IgD-negative memory B cell (primary cell): Measurements from ENCODE around the gene KCNG3. TPM values are rescaled to one million over a fixed set of nuclear protein-coding genes. Genes with fewer than 3 reads are reported as not detected.

Experiments used
- H3K27ac Mint-ChIP-seq, 3 donors: one replicate each; pipeline ENCODE4 v1.8.0; 2020 to 2022; ENCODE audit warnings: mild to moderate bottlenecking in 3 of 3, mixed read lengths in 3 of 3, moderate library complexity in 1 of 3
- H3K27me3 Mint-ChIP-seq: one replicate; pipeline ENCODE4 v1.8.0; 2021; ENCODE audit warnings: mixed read lengths
- H3K36me3 Mint-ChIP-seq: one replicate; pipeline ENCODE4 v1.8.0; 2020; ENCODE audit warnings: mild to moderate bottlenecking, mixed read lengths
- H3K4me1 Mint-ChIP-seq, 3 donors: one replicate each; pipeline ENCODE4 v1.8.0; 2020 to 2022; ENCODE audit warnings: mixed read lengths in 3 of 3, mild to moderate bottlenecking in 1 of 3
- H3K4me3 Mint-ChIP-seq, 4 donors: one replicate each; pipeline ENCODE4 v1.8.0; 2020 to 2022; ENCODE audit warnings: mild to moderate bottlenecking in 4 of 4, mixed read lengths in 4 of 4, moderate library complexity in 3 of 4
- H3K9me3 Mint-ChIP-seq, 3 donors: one replicate each; pipeline ENCODE4 v1.8.0; 2020 to 2021; ENCODE audit warnings: mixed read lengths in 3 of 3, mild to moderate bottlenecking in 1 of 3
- polyA plus RNA-seq: library from polyadenylated mRNA; unstranded; fragments of 300-500 nt; fragmentation: Illumina TruSeq; gene quantifications from one replicate; pipeline ENCODE4 v1.2.3, GENCODE V29; 2021

KCNG3 gene
- polyA plus RNA-seq, 1 donor from 2014 or later, result not detected

DNA sequence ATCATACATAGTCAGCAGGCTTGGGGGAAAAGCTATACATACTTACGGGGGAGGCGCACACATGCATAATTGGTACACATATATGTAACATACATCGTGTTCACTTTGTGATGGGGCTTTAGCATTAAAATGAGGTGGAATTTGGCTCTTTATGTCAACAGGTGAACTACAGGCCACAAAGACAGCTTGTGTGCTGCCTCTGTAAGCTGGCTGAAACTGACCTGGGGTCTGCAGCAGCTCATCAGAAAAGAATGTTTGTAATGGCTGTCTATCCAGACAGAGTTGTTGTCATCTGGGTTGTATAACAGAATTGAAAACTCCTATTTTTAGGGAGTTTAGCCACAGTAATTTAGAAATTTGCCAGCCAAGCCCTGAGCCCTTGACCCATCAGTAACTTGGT is 4.7 kb upstream of the KCNG3 start:
- no peaks in the 10 kb centered on the region for H3K9me3 Mint-ChIP-seq
- no peak overlapping the region for H3K4me3 Mint-ChIP-seq
- no peaks in the 10 kb centered on the region for H3K36me3 Mint-ChIP-seq
- H3K4me1 Mint-ChIP-seq, result peaks cover 0 to 7% (median 5%) of the 10 kb centered on the region in 3 donors
- no peak overlapping the region for H3K27ac Mint-ChIP-seq
- H3K27me3 Mint-ChIP-seq, result peaks cover 11% of the 10 kb centered on the region

DNA sequence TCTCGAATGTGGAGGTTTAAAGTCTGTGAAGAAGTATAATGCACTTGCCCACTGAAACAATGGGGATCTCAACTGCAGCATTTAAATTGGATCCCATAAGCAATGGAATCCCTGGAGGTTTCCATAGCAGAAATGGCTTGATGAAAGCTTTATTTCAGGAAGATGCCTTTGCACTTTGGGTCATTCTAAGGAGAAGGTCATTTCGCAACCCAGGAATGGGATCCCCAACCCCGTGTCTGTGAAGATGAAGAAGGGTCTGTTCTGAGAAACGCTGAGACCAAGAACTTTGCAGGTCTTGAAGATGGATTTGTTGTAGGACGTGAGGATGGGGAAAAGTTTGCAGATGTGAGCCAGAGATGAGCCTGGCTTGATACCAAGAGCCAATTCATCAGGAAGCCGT is 1.8 kb upstream of the KCNG3 start:
- Mint-ChIP-seq H3K4me1 (peaks cover 0 to 7% (median 5%) of the 10 kb centered on the region in 3 donors), H3K36me3 (no peaks in the 10 kb centered on the region), H3K4me3 (peak overlapping the region in 1 of 4 donors; percentile 12), H3K9me3 (no peaks in the 10 kb centered on the region), H3K27me3 (peaks cover 21% of the 10 kb centered on the region), H3K27ac (no peak overlapping the region)

DNA sequence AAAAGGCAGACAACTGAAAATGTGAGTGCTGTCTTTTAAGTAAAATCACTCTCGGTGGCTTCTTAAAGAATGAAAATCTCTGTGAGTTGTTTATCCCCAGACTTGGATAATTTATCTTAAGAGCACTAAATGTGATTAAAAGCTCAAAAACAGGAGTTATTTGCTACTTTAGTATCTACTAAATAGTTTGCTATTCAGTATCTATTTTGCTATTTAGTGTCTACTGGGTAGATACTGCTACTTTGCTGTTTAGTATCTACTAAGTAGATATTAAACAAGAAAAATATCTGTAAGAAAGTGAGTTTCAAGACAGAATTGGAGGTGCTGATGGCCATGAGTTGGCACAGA is 1.4 kb upstream of the KCNG3 start:
- Mint-ChIP-seq H3K36me3 (no peaks in the 10 kb centered on the region), H3K4me1 (peaks cover 0 to 7% (median 5%) of the 10 kb centered on the region in 3 donors), H3K27me3 (peaks cover 21% of the 10 kb centered on the region), H3K9me3 (no peaks in the 10 kb centered on the region), H3K4me3 (peak overlapping the region; percentile 82 to 98 (median 94)), H3K27ac (peak overlapping the region; percentile 65 to 77 (median 76))

DNA sequence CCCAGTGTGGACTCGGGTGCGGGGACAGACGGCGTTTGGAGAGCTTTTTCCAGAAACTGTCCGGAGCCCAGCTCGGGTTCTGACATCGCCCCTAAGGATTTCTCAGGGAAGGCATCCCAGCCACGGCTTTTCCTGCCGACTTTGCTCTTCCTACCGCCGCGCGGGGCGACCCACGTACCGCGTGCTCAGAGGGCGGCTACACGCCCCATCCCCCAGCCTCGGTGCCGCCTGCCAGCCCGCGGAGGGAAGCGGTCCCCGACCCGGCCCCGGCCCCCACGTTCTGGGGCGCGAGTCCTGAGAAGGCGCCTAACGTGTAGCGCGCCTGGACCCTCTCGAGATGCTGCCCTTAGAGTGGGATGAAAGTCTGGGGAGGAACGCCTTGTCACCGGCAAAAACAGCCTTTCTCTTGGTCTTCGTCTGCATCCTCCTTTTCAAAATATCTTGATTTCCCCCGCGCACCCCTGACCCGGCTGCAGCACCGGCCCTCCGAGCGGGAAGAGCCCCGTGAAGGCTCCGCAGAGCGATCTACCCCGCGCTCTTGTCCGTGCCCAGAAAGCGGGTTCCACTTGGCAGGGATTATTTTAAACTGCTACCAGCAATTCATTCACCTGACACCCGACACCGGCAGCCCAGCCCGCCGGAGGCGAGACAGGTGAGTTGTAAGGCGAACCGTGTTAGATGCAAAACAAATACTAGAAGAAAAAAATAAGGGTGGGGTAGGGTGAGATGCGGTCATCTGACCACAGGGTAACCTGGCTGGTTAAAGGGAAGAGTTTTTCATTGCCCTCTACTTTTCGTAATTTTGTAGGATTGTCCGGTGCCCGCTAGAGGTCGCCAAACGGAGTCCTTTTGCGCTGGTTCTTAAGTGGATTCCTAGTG is 812 bp upstream of the KCNG3 start:
- H3K4me3 Mint-ChIP-seq, result peak overlapping the region; percentile 82 to 98 (median 94)
- H3K27me3 Mint-ChIP-seq, result peaks cover 25% of the 10 kb centered on the region
- no peaks in the 10 kb centered on the region for H3K36me3 Mint-ChIP-seq
- H3K9me3 Mint-ChIP-seq, result no peaks in the 10 kb centered on the region
- H3K4me1 Mint-ChIP-seq, result peaks cover 0 to 7% (median 5%) of the 10 kb centered on the region in 3 donors
- H3K27ac Mint-ChIP-seq, result peak overlapping the region; percentile 65 to 77 (median 76)

DNA sequence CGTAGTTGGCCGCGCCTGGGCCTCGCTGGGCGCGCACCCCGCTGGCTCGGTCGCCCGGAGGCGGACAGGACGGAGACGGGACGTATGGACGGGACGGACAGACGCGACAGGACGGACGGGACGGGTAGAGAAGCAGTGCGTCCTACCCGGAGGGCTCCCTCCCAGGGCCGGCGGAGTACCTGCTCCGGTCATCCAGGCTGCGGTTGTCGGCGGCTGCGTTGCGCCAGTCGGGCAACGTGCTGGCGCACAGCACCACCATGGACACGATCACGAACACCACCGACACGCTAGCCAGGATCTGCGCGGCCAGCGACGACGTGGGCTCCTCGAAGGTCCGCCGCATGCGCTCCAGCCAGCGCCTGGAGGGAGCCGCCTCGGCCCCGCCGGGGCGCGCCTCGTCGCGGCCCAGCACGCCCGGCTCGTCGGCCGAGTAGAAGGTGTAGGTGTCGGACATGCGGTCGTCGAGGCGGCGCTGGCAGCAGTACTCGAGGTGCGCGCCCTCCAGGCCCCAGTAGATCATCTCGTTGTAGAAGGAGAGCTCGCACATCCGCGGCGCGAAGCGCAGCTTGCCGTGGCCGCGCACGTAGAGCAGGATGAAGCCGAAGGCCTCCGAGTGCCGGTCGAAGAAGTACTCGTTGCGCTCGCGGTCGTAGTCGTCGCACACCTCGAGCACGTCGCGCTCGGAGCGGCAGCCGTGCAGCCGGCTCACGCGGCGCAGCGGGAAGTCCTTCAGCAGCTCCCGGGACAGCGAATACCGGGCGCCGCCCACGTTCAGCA is 903 bp downstream of the KCNG3 start:
- Mint-ChIP-seq H3K9me3 (no peaks in the 10 kb centered on the region), H3K27ac (no peak overlapping the region), H3K4me1 (peaks cover 0 to 7% (median 5%) of the 10 kb centered on the region in 3 donors), H3K27me3 (peaks cover 25% of the 10 kb centered on the region), H3K36me3 (no peaks in the 10 kb centered on the region), H3K4me3 (peak overlapping the region; percentile 65 to 75 (median 67))

DNA sequence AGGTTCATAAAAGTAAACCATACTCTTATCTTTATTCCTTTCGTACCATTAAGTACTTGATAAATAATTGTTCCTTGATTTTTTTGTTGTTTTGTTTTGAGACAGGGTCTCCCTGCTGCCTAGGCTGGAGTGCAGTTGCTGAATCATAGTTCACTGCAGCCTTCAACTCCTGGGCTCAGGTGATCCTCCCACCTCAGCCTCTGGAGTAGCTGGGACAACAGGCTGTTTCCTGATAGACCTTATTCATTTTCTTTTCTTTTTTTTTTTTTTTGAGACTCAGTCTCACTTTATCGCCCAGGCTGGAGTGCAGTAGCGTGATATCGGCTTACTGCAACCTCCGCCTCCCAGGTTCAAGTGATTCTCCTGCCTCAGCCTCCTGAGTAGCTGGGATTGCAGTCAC is 5.5 kb downstream of the KCNG3 start:
- H3K9me3 Mint-ChIP-seq, result no peaks in the 10 kb centered on the region
- H3K4me1 Mint-ChIP-seq, result no peaks in the 10 kb centered on the region
- H3K27me3 Mint-ChIP-seq, result peaks cover 17% of the 10 kb centered on the region
- no peaks in the 10 kb centered on the region for H3K36me3 Mint-ChIP-seq
- no peak overlapping the region for H3K4me3 Mint-ChIP-seq
- H3K27ac Mint-ChIP-seq, result no peak overlapping the region

DNA sequence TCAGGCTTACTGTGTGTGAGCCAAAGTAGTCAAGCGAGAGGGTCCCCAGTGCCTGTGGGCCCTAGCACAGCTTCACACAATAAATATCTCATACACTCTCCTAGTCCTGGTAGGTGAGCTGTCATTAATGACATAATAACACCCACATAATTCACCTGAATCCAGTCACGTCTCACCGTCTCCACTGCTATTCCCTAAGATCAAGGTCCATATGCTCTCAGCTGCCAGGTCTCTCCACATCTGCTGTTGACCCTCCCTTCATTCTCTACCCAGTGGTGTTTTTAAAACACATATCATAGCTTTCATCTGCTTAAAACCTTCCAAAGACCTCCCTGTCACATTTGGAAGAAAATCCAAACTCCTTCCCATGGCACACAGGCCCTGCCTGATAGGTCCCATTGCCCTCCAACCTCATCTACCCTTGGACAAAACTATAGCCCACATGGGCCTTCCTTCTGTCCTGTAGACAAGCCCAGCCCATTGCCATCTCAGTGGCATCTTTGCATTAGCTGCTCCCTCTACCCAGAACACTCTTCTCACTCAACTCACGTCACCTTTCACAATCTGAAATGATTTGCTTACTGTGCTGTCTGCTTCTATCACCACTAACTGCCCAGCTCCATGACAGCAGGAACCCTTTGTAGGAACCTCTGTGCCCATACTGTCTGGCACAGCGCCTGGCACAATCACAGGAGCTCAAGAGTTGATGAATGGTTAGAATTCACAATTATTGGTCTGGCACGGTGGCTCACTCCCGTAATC is 7.5 kb downstream of the KCNG3 start:
- peaks cover 7% of the 10 kb centered on the region for H3K27me3 Mint-ChIP-seq
- H3K4me1 Mint-ChIP-seq, result no peaks in the 10 kb centered on the region
- H3K27ac Mint-ChIP-seq, result no peak overlapping the region
- H3K9me3 Mint-ChIP-seq, result no peaks in the 10 kb centered on the region
- H3K36me3 Mint-ChIP-seq, result no peaks in the 10 kb centered on the region
- H3K4me3 Mint-ChIP-seq, result no peak overlapping the region

DNA sequence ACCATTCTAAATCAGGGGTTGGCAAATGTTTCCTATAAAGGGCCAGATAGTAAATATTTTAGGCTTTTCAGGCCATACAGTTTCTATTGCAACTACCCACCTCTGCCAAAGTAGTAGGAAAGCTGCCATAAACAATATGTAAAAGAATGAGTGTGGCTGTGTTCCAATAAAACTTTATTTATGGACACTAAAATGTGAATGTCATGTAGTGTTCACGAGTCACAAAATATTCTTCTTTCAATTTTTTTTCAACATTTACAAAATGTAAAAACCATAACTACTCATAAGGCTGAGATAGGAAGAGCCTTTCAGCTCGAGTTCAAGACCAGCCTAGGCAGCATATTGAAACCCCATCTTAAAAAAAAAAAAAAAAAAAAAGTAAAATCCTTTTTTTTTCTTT is 13.4 kb downstream of the KCNG3 start:
- H3K36me3 Mint-ChIP-seq, result no peaks in the 10 kb centered on the region
- no peaks in the 10 kb centered on the region for H3K27me3 Mint-ChIP-seq
- H3K9me3 Mint-ChIP-seq, result no peaks in the 10 kb centered on the region
- peaks cover 0 to 4% (median 0%) of the 10 kb centered on the region in 3 donors for H3K4me1 Mint-ChIP-seq
- H3K4me3 Mint-ChIP-seq, result no peak overlapping the region
- no peak overlapping the region for H3K27ac Mint-ChIP-seq

DNA sequence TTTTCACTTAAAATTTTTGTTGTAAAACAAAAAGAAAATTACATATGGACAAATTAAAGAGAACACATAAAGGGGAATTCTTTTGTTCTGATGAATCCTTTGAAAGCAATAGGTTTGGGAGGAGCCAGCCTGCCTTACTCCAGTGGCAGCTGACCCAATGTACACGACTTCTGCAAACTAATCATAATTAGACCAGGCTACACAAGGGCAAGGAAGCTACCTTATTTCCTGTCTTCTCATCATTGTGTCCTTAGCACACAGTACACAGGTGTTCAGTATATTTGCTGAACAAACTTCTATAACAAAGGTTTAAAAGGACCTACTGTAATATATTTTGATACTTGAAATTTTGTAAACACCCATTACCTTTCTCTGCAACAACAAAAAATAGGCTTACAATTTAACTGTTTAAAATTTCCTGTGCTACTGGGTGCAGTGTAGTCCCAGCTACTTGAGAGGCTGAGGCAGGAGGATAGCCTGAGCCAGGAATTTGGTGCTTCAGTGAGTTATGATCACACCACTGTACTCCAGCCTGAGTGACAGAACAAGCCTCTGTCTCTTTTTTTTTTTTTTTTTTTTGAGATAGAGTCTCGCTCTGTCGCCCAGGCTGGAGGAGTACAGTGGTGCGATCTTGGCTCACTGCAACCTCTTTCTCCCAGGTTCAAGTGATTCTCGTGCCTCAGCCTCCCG is 18.9 kb downstream of the KCNG3 start:
- no peaks in the 10 kb centered on the region for H3K27me3 Mint-ChIP-seq
- H3K36me3 Mint-ChIP-seq, result no peaks in the 10 kb centered on the region
- H3K27ac Mint-ChIP-seq, result no peak overlapping the region
- peaks cover 0 to 4% (median 0%) of the 10 kb centered on the region in 3 donors for H3K4me1 Mint-ChIP-seq
- no peaks in the 10 kb centered on the region for H3K9me3 Mint-ChIP-seq
- no peak overlapping the region for H3K4me3 Mint-ChIP-seq

DNA sequence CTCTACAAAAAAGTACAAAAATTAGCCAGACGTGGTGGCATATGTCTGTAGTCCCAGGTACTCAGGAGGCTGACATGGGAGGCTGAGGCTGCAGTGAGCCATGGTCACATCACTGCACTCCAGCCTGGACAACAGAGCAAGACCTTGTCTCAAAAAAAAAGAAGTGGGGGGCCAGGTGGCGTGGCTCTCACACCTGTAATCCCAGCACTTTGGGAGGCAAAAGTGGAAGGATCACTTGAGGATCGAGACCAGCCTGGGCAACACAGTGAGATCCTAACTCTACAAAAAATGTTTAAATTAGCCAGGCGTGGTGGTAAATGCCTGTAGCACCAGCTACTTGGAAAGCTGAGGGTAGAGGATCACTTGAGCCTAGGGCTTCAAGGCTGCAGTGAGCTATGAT is 23.1 kb downstream of the KCNG3 start:
- H3K27me3 Mint-ChIP-seq, result no peaks in the 10 kb centered on the region
- H3K4me1 Mint-ChIP-seq, result no peaks in the 10 kb centered on the region
- no peak overlapping the region for H3K4me3 Mint-ChIP-seq

DNA sequence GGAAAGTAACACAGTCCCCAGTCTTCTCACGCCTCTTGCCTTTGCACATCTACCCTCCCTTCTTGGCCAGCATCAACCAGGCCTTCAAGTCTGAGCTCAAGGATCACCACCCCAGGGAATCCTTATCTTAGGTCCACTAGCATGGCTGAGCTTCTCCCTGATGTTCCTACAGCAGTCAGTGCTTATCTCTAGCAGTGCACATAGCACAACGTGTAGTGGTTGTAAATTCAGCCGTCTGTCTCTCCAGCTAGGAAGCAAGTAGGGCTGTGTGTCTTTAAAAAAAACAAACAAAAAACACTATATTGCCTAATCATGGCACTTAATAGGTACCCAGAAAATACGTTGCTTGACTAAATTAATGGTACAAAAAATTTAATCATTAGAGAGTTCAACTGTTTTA is 29.2 kb downstream of the KCNG3 start:
- Mint-ChIP-seq H3K9me3 (no peaks in the 10 kb centered on the region), H3K4me1 (no peaks in the 10 kb centered on the region), H3K27ac (no peak overlapping the region), H3K27me3 (peaks cover 2% of the 10 kb centered on the region), H3K4me3 (no peak overlapping the region), H3K36me3 (no peaks in the 10 kb centered on the region)

More for the DNA sequence above, 23.1 kb downstream of the KCNG3 start:
- H3K27ac Mint-ChIP-seq, result no peak overlapping the region
- no peaks in the 10 kb centered on the region for H3K9me3 Mint-ChIP-seq
- no peaks in the 10 kb centered on the region for H3K36me3 Mint-ChIP-seq

DNA sequence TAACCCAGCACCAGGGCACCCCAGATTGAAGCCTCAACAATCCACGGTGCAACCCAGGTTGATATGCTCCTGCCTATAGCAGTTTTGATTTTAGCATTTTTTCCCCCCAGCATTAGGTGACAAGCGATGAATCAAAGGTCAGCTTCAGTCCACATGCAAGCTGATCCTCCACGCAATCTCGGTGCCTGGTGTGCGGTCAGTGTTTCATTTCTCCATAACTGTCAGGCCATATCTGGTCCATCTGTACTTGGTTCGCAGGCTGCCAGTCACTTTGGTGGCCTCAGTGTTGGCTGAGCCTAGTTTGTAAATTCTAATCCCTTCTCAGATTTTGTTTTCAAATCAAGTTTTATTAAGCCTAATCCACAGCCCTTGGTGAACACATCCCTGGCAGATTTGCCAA is 30.2 kb downstream of the KCNG3 start:
- no peak overlapping the region for H3K4me3 Mint-ChIP-seq
- peaks cover 10% of the 10 kb centered on the region for H3K27me3 Mint-ChIP-seq
- H3K27ac Mint-ChIP-seq, result no peak overlapping the region
- H3K36me3 Mint-ChIP-seq, result no peaks in the 10 kb centered on the region
- no peaks in the 10 kb centered on the region for H3K4me1 Mint-ChIP-seq
- no peaks in the 10 kb centered on the region for H3K9me3 Mint-ChIP-seq

DNA sequence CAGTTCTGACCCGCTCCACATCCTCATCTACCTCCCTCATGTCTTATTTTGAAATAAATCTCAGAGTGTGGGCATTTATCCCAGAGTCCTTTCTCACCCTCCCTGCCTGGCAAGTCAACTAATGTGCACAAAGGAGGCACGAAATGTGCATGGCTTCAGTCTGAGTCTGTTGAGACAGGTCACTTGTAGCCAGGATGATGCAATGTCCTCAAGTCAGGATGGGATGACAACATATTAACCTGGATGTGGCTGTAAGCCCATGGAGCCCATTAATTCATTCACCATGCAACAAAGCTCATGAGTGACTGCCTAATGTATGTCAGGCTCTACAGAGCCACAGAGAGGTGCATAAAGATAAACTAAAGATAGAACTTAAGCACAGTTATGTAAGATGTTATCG is 34.5 kb downstream of the KCNG3 start:
- Mint-ChIP-seq H3K27me3 (peaks cover 14% of the 10 kb centered on the region), H3K4me1 (no peaks in the 10 kb centered on the region)

DNA sequence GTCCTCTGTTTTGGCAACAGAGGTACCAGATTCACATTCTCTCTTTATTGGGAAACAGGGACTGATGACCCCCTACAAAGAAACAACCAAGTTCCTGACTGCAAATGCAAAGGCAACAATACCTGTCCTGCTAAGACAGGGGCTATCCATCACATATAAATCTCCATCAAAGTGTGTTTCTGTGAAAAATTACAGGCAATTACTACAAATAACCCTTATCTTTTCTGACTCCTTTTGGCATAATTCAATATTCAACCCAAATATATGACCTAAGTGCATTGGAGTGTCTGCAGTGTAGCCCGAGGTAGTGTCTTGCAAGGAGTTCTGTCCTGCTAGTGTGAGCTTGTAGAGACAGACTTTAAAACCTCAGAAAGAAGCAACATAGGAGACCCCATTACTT is 35.4 kb downstream of the KCNG3 start:
- Mint-ChIP-seq H3K36me3 (no peaks in the 10 kb centered on the region), H3K27ac (no peak overlapping the region), H3K4me3 (no peak overlapping the region), H3K4me1 (no peaks in the 10 kb centered on the region), H3K9me3 (no peaks in the 10 kb centered on the region), H3K27me3 (peaks cover 14% of the 10 kb centered on the region)

More for the DNA sequence above, 34.5 kb downstream of the KCNG3 start:
- no peak overlapping the region for H3K4me3 Mint-ChIP-seq
- no peaks in the 10 kb centered on the region for H3K9me3 Mint-ChIP-seq
- H3K36me3 Mint-ChIP-seq, result no peaks in the 10 kb centered on the region
- no peak overlapping the region for H3K27ac Mint-ChIP-seq
